GM13977 (cell line): ENCODE results near the gene TMC8.

Experiments used
- DNase-seq: peaks from one replicate; pipeline ENCODE4 v3.0.0; 2012; ENCODE audit warnings: low spot score
- CTCF ChIP-seq: IDR thresholded peaks from 2 replicates; pipeline ENCODE4 v1.5.1; 2012; ENCODE audit warnings: mild to moderate bottlenecking, control low read depth; ENCODE audit not compliant: insufficient read depth; ENCODE audit errors: extremely low read depth, missing control alignments
- in situ Hi-C: fragments of 300-500 bp; cut with MboI; formaldehyde crosslinking; loops from one replicate; pipeline ENCODE4 v1.12.0; 2022; ENCODE audit warnings: low sequenced_read_pairs, low pct_unique_long_range_greater_than_20kb, mixed read lengths, inconsistent platforms; ENCODE audit not compliant: unreplicated experiment

TMC8 gene

GRCh38 chr17:78132084-78132676 lies 1.6 kb downstream of the TMC8 start:
- peak; percentile 74 for DNase-seq
- in situ Hi-C loops: no loop called here
- no peak for TF ChIP-seq CTCF

GRCh38 chr17:78132767-78133178 lies 2.2 kb downstream of the TMC8 start:
- DNase-seq: no peak
- in situ Hi-C loops: no loop called here
- TF ChIP-seq CTCF: no peak

- in situ Hi-C loops: no loop called here
- no peak for TF ChIP-seq CTCF
- no peak for DNase-seq
These were observed 2.8 kb downstream of the TMC8 start for GRCh38 chr17:78133179-78133951.

DNA sequence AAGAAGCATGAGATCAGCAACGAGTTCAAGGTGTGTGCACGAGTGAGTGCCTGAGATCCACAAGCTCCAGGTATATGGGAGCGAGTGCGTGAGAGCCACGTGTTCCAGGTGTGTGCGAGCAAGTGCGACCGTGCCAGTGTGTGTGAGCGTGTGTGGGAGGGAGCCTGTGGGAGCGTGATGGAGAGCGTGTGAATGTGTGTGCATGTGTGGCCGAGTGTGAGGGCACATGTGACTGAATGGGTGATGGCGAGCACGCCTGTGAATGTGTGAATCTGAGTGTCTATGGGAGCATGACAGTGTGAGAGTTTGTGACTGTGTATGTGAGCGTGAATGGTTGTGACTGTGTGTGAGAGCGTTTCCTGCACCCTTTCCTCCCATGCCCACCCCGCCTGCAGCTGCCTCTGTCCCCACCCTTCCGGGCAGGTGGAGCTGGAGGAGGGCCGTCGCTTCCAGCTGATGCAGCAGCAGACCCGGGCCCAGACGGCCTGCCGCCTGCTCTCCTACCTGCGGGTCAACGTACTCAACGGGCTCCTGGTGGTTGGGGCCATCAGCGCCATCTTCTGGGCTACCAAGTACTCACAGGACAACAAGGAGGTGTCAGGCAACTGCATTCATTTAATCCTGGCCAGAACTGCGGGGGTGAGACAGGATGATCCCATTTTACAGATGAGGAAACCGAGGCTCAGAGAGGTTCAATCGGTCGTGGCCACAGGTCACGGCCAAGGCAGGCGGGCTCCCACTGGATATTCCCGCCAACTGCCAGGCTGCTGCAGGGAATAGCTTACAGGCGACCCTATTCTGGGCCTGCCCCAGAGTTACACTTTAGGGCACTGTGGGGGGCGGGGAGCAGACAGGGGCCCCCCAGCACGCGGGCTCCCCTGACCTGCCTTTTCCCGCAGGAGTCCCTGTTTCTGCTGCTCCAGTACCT lies 3.7 kb downstream of the TMC8 start:
- in situ Hi-C loops: no loop called here
- peak; percentile 79 for DNase-seq
- peak; percentile 77 for TF ChIP-seq CTCF

DNA sequence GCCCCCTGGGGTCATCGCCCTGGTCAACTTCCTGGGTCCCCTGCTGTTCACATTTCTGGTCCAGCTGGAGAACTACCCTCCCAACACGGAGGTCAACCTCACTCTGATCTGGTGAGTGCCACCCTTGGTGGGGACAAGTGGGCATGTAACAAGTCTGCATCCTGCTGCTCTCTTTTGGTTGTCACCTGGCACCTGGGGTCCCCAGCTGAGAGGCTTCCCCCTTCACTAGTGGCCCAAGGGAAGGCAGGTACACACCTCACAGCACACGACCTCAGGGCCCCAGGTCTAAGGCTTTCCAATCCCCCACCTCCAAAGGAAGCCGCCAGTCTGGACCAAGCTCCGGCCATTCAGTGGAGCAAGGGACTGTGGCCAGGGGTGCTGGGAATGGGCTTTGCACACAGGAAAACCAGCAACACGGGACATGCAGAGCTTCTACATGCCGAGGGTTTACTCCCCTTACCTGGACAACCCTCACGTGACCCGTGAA lies 4.4 kb downstream of the TMC8 start:
- in situ Hi-C loops: no loop called here
- DNase-seq: no peak
- no peak for TF ChIP-seq CTCF

DNA sequence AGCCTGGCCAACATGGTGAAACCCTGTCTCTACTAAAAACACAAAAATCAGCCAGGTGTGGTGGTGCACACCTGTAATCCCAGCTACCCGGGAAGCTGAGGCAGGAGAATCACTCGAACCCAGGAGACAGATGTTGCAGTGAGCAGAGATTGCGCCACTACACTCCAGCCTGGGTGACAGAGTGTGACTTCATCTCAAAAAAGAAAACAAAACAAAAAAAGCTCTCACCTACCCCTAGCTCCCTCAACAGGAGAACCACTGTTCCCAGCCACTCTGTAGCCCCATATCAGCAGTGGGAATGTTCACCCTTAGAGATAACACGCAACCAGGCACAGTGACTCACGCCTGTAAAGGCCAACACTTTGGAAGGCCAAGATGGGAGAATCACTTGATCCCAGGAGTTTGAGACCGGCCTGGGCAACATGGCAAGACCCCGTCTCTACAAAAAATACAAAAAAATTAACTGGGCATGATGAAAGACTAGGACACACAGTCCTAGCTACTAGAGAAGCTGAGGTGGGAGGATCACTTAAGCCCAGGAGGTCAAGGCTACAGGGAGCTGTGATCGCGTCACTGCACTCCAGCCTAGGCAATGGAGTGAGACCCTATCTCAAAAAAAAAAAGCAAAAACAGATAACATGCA lies 5.4 kb downstream of the TMC8 start:
- in situ Hi-C loops: no loop called here

More for the DNA sequence above, 5.4 kb downstream of the TMC8 start:
- no peak for TF ChIP-seq CTCF
- DNase-seq: no peak
